Activated naive CD8-positive, alpha-beta T cell treated with anti-CD3 and anti-CD28 coated beads for 36 hours (primary cell): ENCODE data around the gene ATP5MC3. TPM values are rescaled to one million over a fixed set of nuclear protein-coding genes. Genes with fewer than 3 reads are reported as not detected.
"Not testable (repeated sequence)": the region's sequence is repeated elsewhere in the genome, so short reads cannot be mapped to it uniquely, and the experiment has no call there.

Experiments used
- DNase-seq: peaks from one replicate; pipeline ENCODE4 v3.0.0; 2021
- H3K27ac Mint-ChIP-seq: one replicate; pipeline ENCODE4 v1.8.0; 2022; ENCODE audit warnings: mild to moderate bottlenecking, moderate library complexity, mixed read lengths
- H3K27me3 Mint-ChIP-seq: one replicate; pipeline ENCODE4 v1.8.0; 2022; ENCODE audit warnings: mild to moderate bottlenecking, mixed read lengths
- H3K36me3 Mint-ChIP-seq: one replicate; pipeline ENCODE4 v1.8.0; 2021; ENCODE audit warnings: mild to moderate bottlenecking, mixed read lengths
- H3K4me1 Mint-ChIP-seq: one replicate; pipeline ENCODE4 v1.8.0; 2021; ENCODE audit warnings: mixed read lengths
- H3K4me3 Mint-ChIP-seq: one replicate; pipeline ENCODE4 v1.8.0; 2022; ENCODE audit warnings: mild to moderate bottlenecking, moderate library complexity, mixed read lengths
- H3K9me3 Mint-ChIP-seq: one replicate; pipeline ENCODE4 v1.8.0; 2022; ENCODE audit warnings: mixed read lengths
- total RNA-seq, 2 experiments: library from RNA; stranded (reverse); gene quantifications; one replicate each; pipeline ENCODE4 v1.2.3, GENCODE V29; 2021

Gene ATP5MC3
- 100 to 1,000 TPM; 472 to 484 TPM for total RNA-seq

- Mint-ChIP-seq H3K4me3 (peak within 1 kb of the TSS; percentile 96), H3K9me3 (peaks cover 3% of the 10 kb centered on the region), H3K27me3 (no peaks in the 10 kb centered on the region), H3K4me1 (peaks cover 31% of the 10 kb centered on the region), H3K27ac (peak within 1 kb of the TSS; percentile 97), H3K36me3 (peaks cover 42% of the 10 kb centered on the region)
- peak; percentile 90 for DNase-seq
Observed at GRCh38 chr2:175181104-175181876, at the start of gene ATP5MC3. TSS of gene ATP5MC3 (minus strand) at chr2:175181710. CDS start at chr2:175181393, 317 bp downstream.

GRCh38 chr2:175228601-175229000, 47.1 kb upstream of the ATP5MC3 start:
- DNase-seq, H3K27ac Mint-ChIP-seq, H3K4me1 Mint-ChIP-seq, H3K4me3 Mint-ChIP-seq, H3K36me3 Mint-ChIP-seq, H3K9me3 Mint-ChIP-seq: not testable (repeated sequence)
- H3K27me3 Mint-ChIP-seq: peaks cover 28% of the 10 kb centered on the region

GRCh38 chr2:175228179-175228578, 46.7 kb upstream of the ATP5MC3 start:
- Mint-ChIP-seq H3K9me3 (no peaks in the 10 kb centered on the region), H3K36me3 (no peaks in the 10 kb centered on the region), H3K4me3 (no peak overlapping the region), H3K4me1 (peaks cover 6% of the 10 kb centered on the region), H3K27me3 (peaks cover 32% of the 10 kb centered on the region), H3K27ac (no peak overlapping the region)
- DNase-seq: no peak

- H3K27me3 Mint-ChIP-seq: peaks cover 40% of the 10 kb centered on the region
- no peaks in the 10 kb centered on the region for H3K36me3 Mint-ChIP-seq
- H3K27ac Mint-ChIP-seq: no peak overlapping the region
- H3K4me3 Mint-ChIP-seq: no peak overlapping the region
- no peaks in the 10 kb centered on the region for H3K9me3 Mint-ChIP-seq
- H3K4me1 Mint-ChIP-seq: peaks cover 6% of the 10 kb centered on the region
- DNase-seq: no peak
Observed at GRCh38 chr2:175227393-175227792, 45.9 kb upstream of the ATP5MC3 start.

- no peak overlapping the region for H3K4me3 Mint-ChIP-seq
- peaks cover 55% of the 10 kb centered on the region for H3K27me3 Mint-ChIP-seq
- no peak overlapping the region for H3K27ac Mint-ChIP-seq
- H3K9me3 Mint-ChIP-seq: no peaks in the 10 kb centered on the region
- DNase-seq: no peak
- no peaks in the 10 kb centered on the region for H3K36me3 Mint-ChIP-seq
- no peaks in the 10 kb centered on the region for H3K4me1 Mint-ChIP-seq
Observed at GRCh38 chr2:175220075-175220474, 38.6 kb upstream of the ATP5MC3 start.

GRCh38 chr2:175218551-175218950, 37.0 kb upstream of the ATP5MC3 start:
- Mint-ChIP-seq H3K4me1 (no peaks in the 10 kb centered on the region), H3K4me3 (no peak overlapping the region), H3K27ac (no peak overlapping the region), H3K9me3 (no peaks in the 10 kb centered on the region), H3K36me3 (no peaks in the 10 kb centered on the region), H3K27me3 (peaks cover 51% of the 10 kb centered on the region)
- no peak for DNase-seq

GRCh38 chr2:175207741-175208438, 26.4 kb upstream of the ATP5MC3 start:
- DNase-seq: no peak
- H3K27ac Mint-ChIP-seq: no peak overlapping the region

GRCh38 chr2:175206866-175207265, 25.4 kb upstream of the ATP5MC3 start:
- Mint-ChIP-seq H3K9me3 (peaks cover 1% of the 10 kb centered on the region), H3K27me3 (peaks cover 19% of the 10 kb centered on the region), H3K36me3 (no peaks in the 10 kb centered on the region)

More at GRCh38 chr2:175207741-175208438, 26.4 kb upstream of the ATP5MC3 start:
- no peaks in the 10 kb centered on the region for H3K36me3 Mint-ChIP-seq
- H3K4me3 Mint-ChIP-seq: no peak overlapping the region
- peaks cover 1% of the 10 kb centered on the region for H3K9me3 Mint-ChIP-seq
- H3K27me3 Mint-ChIP-seq: peaks cover 20% of the 10 kb centered on the region
- peaks cover 7% of the 10 kb centered on the region for H3K4me1 Mint-ChIP-seq

GRCh38 chr2:175205523-175205922, 24.0 kb upstream of the ATP5MC3 start:
- H3K36me3 Mint-ChIP-seq: no peaks in the 10 kb centered on the region
- H3K4me1 Mint-ChIP-seq: peaks cover 7% of the 10 kb centered on the region
- no peaks in the 10 kb centered on the region for H3K9me3 Mint-ChIP-seq
- DNase-seq: no peak
- H3K27me3 Mint-ChIP-seq: peaks cover 15% of the 10 kb centered on the region
- H3K27ac Mint-ChIP-seq: no peak overlapping the region
- H3K4me3 Mint-ChIP-seq: no peak overlapping the region

More at GRCh38 chr2:175206866-175207265, 25.4 kb upstream of the ATP5MC3 start:
- Mint-ChIP-seq H3K27ac (no peak overlapping the region), H3K4me1 (peaks cover 7% of the 10 kb centered on the region), H3K4me3 (no peak overlapping the region)
- no peak for DNase-seq

GRCh38 chr2:175203621-175204496, 22.3 kb upstream of the ATP5MC3 start:
- Mint-ChIP-seq H3K4me1 (peaks cover 7% of the 10 kb centered on the region), H3K9me3 (peaks cover 3% of the 10 kb centered on the region), H3K27ac (no peak overlapping the region), H3K27me3 (peaks cover 23% of the 10 kb centered on the region), H3K4me3 (no peak overlapping the region), H3K36me3 (no peaks in the 10 kb centered on the region)
- DNase-seq: peak; percentile 45

GRCh38 chr2:175195012-175195411, 13.5 kb upstream of the ATP5MC3 start:
- Mint-ChIP-seq H3K4me3 (no peak overlapping the region), H3K36me3 (no peaks in the 10 kb centered on the region), H3K27ac (no peak overlapping the region), H3K4me1 (no peaks in the 10 kb centered on the region), H3K27me3 (peaks cover 39% of the 10 kb centered on the region), H3K9me3 (peaks cover 5% of the 10 kb centered on the region)
- DNase-seq: no peak

GRCh38 chr2:175188761-175189160, 7.3 kb upstream of the ATP5MC3 start:
- Mint-ChIP-seq H3K4me3 (no peak overlapping the region), H3K4me1 (no peaks in the 10 kb centered on the region), H3K27me3 (peaks cover 24% of the 10 kb centered on the region), H3K36me3 (no peaks in the 10 kb centered on the region), H3K27ac (no peak overlapping the region), H3K9me3 (peaks cover 2% of the 10 kb centered on the region)
- no peak for DNase-seq

GRCh38 chr2:175187378-175187777, 5.9 kb upstream of the ATP5MC3 start:
- Mint-ChIP-seq H3K4me1 (no peaks in the 10 kb centered on the region), H3K9me3 (peaks cover 2% of the 10 kb centered on the region), H3K27ac (no peak overlapping the region), H3K36me3 (peaks cover 4% of the 10 kb centered on the region), H3K27me3 (peaks cover 24% of the 10 kb centered on the region), H3K4me3 (no peak overlapping the region)
- DNase-seq: no peak

GRCh38 chr2:175183674-175184073, 2.2 kb upstream of the ATP5MC3 start:
- Mint-ChIP-seq H3K36me3 (peaks cover 24% of the 10 kb centered on the region), H3K9me3 (peaks cover 3% of the 10 kb centered on the region), H3K4me3 (no peak overlapping the region), H3K4me1 (peaks cover 17% of the 10 kb centered on the region), H3K27ac (no peak overlapping the region), H3K27me3 (peaks cover 3% of the 10 kb centered on the region)
- DNase-seq: no peak

- H3K27me3 Mint-ChIP-seq: no peaks in the 10 kb centered on the region
Observed at GRCh38 chr2:175181877-175182308, 383 bp upstream of the ATP5MC3 start.

More at GRCh38 chr2:175181877-175182308, 383 bp upstream of the ATP5MC3 start:
- peaks cover 3% of the 10 kb centered on the region for H3K9me3 Mint-ChIP-seq
- H3K36me3 Mint-ChIP-seq: peaks cover 37% of the 10 kb centered on the region
- no peak for DNase-seq
- H3K4me3 Mint-ChIP-seq: peak overlapping the region; percentile 96
- peak overlapping the region; percentile 97 for H3K27ac Mint-ChIP-seq
- peaks cover 27% of the 10 kb centered on the region for H3K4me1 Mint-ChIP-seq
